HepG2 (cell line): ENCODE data around the gene CTLA4. TPM values are rescaled to one million over a fixed set of nuclear protein-coding genes. Genes with fewer than 3 reads are reported as not detected.

Source experiments
- ATAC-seq: fragments of 200-7000 bp; cut with Tn5 transposase; 3 replicates; pipeline ENCODE4 v1.9.1; 2020; ENCODE audit warnings: mild to moderate bottlenecking, moderate library complexity
- BruUV-seq: library from RNA; stranded (reverse); fragments of 400-500 nt; replicated peaks from 2 replicates; lab custom pipeline; 2021; lab: Mats Ljungman, UMichigan
- CTCF ChIA-PET: fragments of 300-600 bp; formaldehyde crosslinking; extraction: SDS; loops from one replicate; lab custom pipeline; 2021; ENCODE audit warnings: low total read pairs, inconsistent platforms, low intra/inter-chr PET ratio; lab: Yijun Ruan, JAX
- POLR2A ChIA-PET: fragments of 350-600 bp; sonication (Branson Sonifier 250); formaldehyde crosslinking; loops from one replicate; lab custom pipeline; 2020; ENCODE audit warnings: antibody characterized with exemption, inconsistent platforms; lab: Yijun Ruan, JAX
- DNase-seq: peaks from one replicate; pipeline ENCODE4 v3.0.0-alpha.2; 2015; ENCODE audit warnings: low spot score
- FAIRE-seq: peaks from 3 replicates; lab custom pipeline; 2011; peaks lifted over from hg19 to GRCh38; lab: Jason Lieb, UNC
- H2AFZ ChIP-seq: one replicate; pipeline ENCODE4 v1.6.1; 2011; ENCODE audit warnings: low read length, inconsistent platforms
- H3K27ac ChIP-seq: fragments of 300-600 bp; 3 replicates; pipeline ENCODE4 v1.8.0; 2011; ENCODE audit warnings: mixed run types, mild to moderate bottlenecking, mixed read lengths, low read length, inconsistent platforms; ENCODE audit not compliant: insufficient read depth; ENCODE audit errors: extremely low read length
- H3K27me3 ChIP-seq, 2 experiments: fragments of 200-600 bp in 1 of 2; 2 replicates in 1 of 2; 3 replicates in 1 of 2; pipeline versions ENCODE4 v1.6.0 to v1.8.0; 2011; ENCODE audit warnings: low read length in 2 of 2, mild to moderate bottlenecking in 2 of 2, moderate library complexity in 2 of 2, inconsistent platforms in 1 of 2; ENCODE audit not compliant: insufficient read depth in 2 of 2, control insufficient read depth in 1 of 2
- H3K36me3 ChIP-seq, 2 experiments: fragments of 200-600 bp in 1 of 2; replicated peaks in 1 of 2; 2 replicates in 1 of 2; 3 replicates in 1 of 2; pipeline versions ENCODE4 v1.5.1 to v1.8.0; 2011; ENCODE audit warnings: low read length in 2 of 2, inconsistent platforms in 1 of 2; ENCODE audit not compliant: insufficient read depth in 2 of 2, control insufficient read depth in 1 of 2
- H3K4me1 ChIP-seq: 2 replicates; pipeline ENCODE4 v1.5.1; 2012; ENCODE audit warnings: low read length, inconsistent platforms; ENCODE audit not compliant: insufficient read depth
- H3K4me2 ChIP-seq: 2 replicates; pipeline ENCODE4 v1.6.0; 2011; ENCODE audit warnings: low read depth, low read length, inconsistent platforms
- H3K4me3 ChIP-seq, 3 experiments: fragments of 200-600 bp in 1 of 3; sonication (generic), shearing (Covaris generic) in 1 of 3; replicated peaks in 1 of 3; 2 replicates each; pipeline ENCODE4 v1.5.1; 2011 to 2016; ENCODE audit warnings: low read length in 3 of 3, inconsistent platforms in 2 of 3, low read depth in 2 of 3, mild to moderate bottlenecking in 2 of 3, control low read depth in 1 of 3, mixed read lengths in 1 of 3; ENCODE audit not compliant: insufficient read depth in 1 of 3
- H3K79me2 ChIP-seq: one replicate; pipeline ENCODE4 v1.6.1; 2011; ENCODE audit warnings: low read length, inconsistent platforms; ENCODE audit not compliant: insufficient read depth
- H3K9ac ChIP-seq: 2 replicates; pipeline ENCODE4 v1.6.0; 2011; ENCODE audit warnings: mild to moderate bottlenecking, low read depth, low read length, inconsistent platforms; ENCODE audit not compliant: insufficient read depth
- H3K9me3 ChIP-seq: 2 replicates; pipeline ENCODE4 v1.5.1; 2012; ENCODE audit warnings: mild to moderate bottlenecking, low read length
- H4K20me1 ChIP-seq: 2 replicates; pipeline ENCODE4 v1.6.0; 2011; ENCODE audit warnings: inconsistent platforms, mild to moderate bottlenecking, low read length, moderate library complexity; ENCODE audit not compliant: insufficient read depth
- ARID3A ChIP-seq: IDR thresholded peaks from 2 replicates; pipeline ENCODE4 v1.6.1; 2012; ENCODE audit warnings: low read depth, low read length, improper control_type of control experiment
- HBP1 ChIP-seq: IDR thresholded peaks from 2 replicates; pipeline ENCODE4 v1.6.1; 2016; ENCODE audit warnings: low read depth, control low read depth
- IRF9 ChIP-seq: sonication (generic); formaldehyde crosslinking; IDR thresholded peaks from 2 replicates; pipeline ENCODE4 v1.8.0; 2022; ENCODE audit warnings: missing genetic modification reagents, mild to moderate bottlenecking, borderline replicate concordance
- PLRG1 ChIP-seq: fragments of 450-650 bp; conservative IDR thresholded peaks from 2 replicates; pipeline ENCODE4 v1.6.1; 2016
- SIX4 ChIP-seq: sonication (generic); formaldehyde crosslinking; IDR thresholded peaks from 2 replicates; pipeline ENCODE4 v1.4.0; 2020; ENCODE audit warnings: missing genetic modification reagents
- ZFYVE20 ChIP-seq: sonication (generic); formaldehyde crosslinking; IDR thresholded peaks from 2 replicates; pipeline ENCODE4 v1.8.0; 2023; ENCODE audit warnings: low read depth, mild to moderate bottlenecking, moderate library complexity, missing genetic modification reagents, borderline replicate concordance
- ZNF282 ChIP-seq: fragments of 450-650 bp; IDR thresholded peaks from 2 replicates; pipeline ENCODE4 v1.6.1; 2018; ENCODE audit not compliant: partially characterized antibody
- ZNF550 ChIP-seq: sonication (generic); formaldehyde crosslinking; IDR thresholded peaks from 2 replicates; pipeline ENCODE4 v1.4.0; 2020; ENCODE audit warnings: mild to moderate bottlenecking, missing genetic modification reagents, borderline replicate concordance
- ZNF605 ChIP-seq: sonication (generic); formaldehyde crosslinking; IDR thresholded peaks from 2 replicates; pipeline ENCODE4 v1.8.0; 2022; ENCODE audit warnings: mild to moderate bottlenecking, missing genetic modification reagents
- ZNF674 ChIP-seq: sonication (generic); formaldehyde crosslinking; IDR thresholded peaks from 2 replicates; pipeline ENCODE4 v1.5.0; 2020; ENCODE audit warnings: low read depth, mild to moderate bottlenecking, missing genetic modification reagents
- ZNF7 ChIP-seq: IDR thresholded peaks from 2 replicates; pipeline ENCODE4 v1.6.1; 2016; ENCODE audit warnings: missing biosample characterization, missing genetic modification reagents
- ZNF775 ChIP-seq: sonication (generic); formaldehyde crosslinking; IDR thresholded peaks from 2 replicates; pipeline ENCODE4 v1.4.0; 2020; ENCODE audit warnings: missing genetic modification reagents, mild to moderate bottlenecking, moderate library complexity, borderline replicate concordance
- ZNF780A ChIP-seq: sonication (generic); formaldehyde crosslinking; IDR thresholded peaks from 2 replicates; pipeline ENCODE4 v1.8.0; 2022; ENCODE audit warnings: mild to moderate bottlenecking, missing genetic modification reagents, moderate library complexity
- WGBS: methylation state at CpG from one replicate; pipeline ENCODE4 v1.1.6; 2017; ENCODE audit warnings: low lambda C conversion rate; 5-methylcytosine and 5-hydroxymethylcytosine counted together
- in situ Hi-C: cut with HindIII; loops from 2 replicates; pipeline ENCODE4 v1.10.0; 2017; ENCODE audit warnings: low pct_unique_long_range_greater_than_20kb; ENCODE audit not compliant: extremely low pct_ligation_motif_present
- intact Hi-C: fragments of 100-400 bp; cut with micrococcal nuclease; formaldehyde crosslinking; loops from one replicate; pipeline ENCODE4 v1.10.0; 2022; ENCODE audit not compliant: unreplicated experiment
- polyA plus RNA-seq, 8 experiments: library from polyadenylated mRNA; depleted of rRNA in 3 of 8; stranded (reverse) in 7 of 8; unstranded in 1 of 8; fragments of >200 nt; fragmentation: Illumina TruSeq in 4 of 8; extraction: Trizol in 4 of 8; gene quantifications; 2 replicates each; pipeline versions ENCODE4 v1.2.1 to v1.2.3, GENCODE V29; 2011 to 2016; ENCODE audit warnings: low read depth in 4 of 8, missing spikeins in 1 of 8, mixed read lengths in 1 of 8; ENCODE audit not compliant: insufficient read depth in 1 of 8
- total RNA-seq, 5 experiments: library from RNA; depleted of rRNA; stranded (reverse); fragments of >200 nt; fragmentation: Illumina TruSeq; extraction: Trizol; gene quantifications; 2 replicates each; pipeline ENCODE4 v1.2.3, GENCODE V29; 2016; ENCODE audit warnings: low read depth in 1 of 5

Gene CTLA4
- total and polyA plus RNA-seq, 2 of the 13 experiments (the other 11 are each of a cell fraction or from before 2014, with no cell fraction given), result 0.16 TPM; not detected in 1

- H3K4me2 ChIP-seq, result no peak overlapping the region
- in situ Hi-C loops, result no loop called here
- H3K27me3 ChIP-seq, result peaks cover 4 to 31% of the 10 kb centered on the region in 2 experiments; a peak in 2 of 5 replicates
- DNase-seq (no peak), ATAC-seq (no peak), FAIRE-seq (no peak)
- H2AFZ ChIP-seq, result no peak overlapping the region
- no peaks in the 10 kb centered on the region for H3K36me3 ChIP-seq
- intact Hi-C loops, result no loop called here
- no peaks in the 10 kb centered on the region for H3K4me1 ChIP-seq
- TF ChIP-seq ZNF780A (CRISPR knock-in tag) (no peak), ZNF775 (CRISPR knock-in tag) (no peak)
- H3K9me3 ChIP-seq, result no peaks in the 10 kb centered on the region
- WGBS, result 50% methylated on average over 19 of the region's 19 CpGs
- H3K27ac ChIP-seq, result no peak overlapping the region
- no peaks in the 10 kb centered on the region for H3K79me2 ChIP-seq
- no peak overlapping the region for H3K9ac ChIP-seq
- POLR2A ChIA-PET, result no interaction called here
- no TSS peak for BruUV-seq
- CTCF ChIA-PET, result no interaction called here
- no peaks in the 10 kb centered on the region for H4K20me1 ChIP-seq
- H3K4me3 ChIP-seq, result no peak overlapping the region
Observed at GRCh38 chr2:203835892-203836800, 31.4 kb upstream of the CTLA4 start.

- H3K4me2 ChIP-seq, result no peak overlapping the region
- ChIA-PET CTCF (no interaction called here), POLR2A (no interaction called here)
- H3K79me2 ChIP-seq, result no peaks in the 10 kb centered on the region
- no peak overlapping the region for H3K9ac ChIP-seq
- H3K27ac ChIP-seq, result no peak overlapping the region
- no peaks in the 10 kb centered on the region for H3K4me1 ChIP-seq
- no peak for ATAC-seq
- FAIRE-seq, result no peak
- WGBS, result 45% methylated on average over 5 of the region's 5 CpGs
- H2AFZ ChIP-seq, result no peak overlapping the region
- DNase-seq, result no peak
- intact Hi-C loops (no loop called here), in situ Hi-C loops (no loop called here)
- peaks cover 2 to 20% of the 10 kb centered on the region in 2 experiments; a peak in 2 of 5 replicates for H3K27me3 ChIP-seq
- no TSS peak for BruUV-seq
- H4K20me1 ChIP-seq, result no peaks in the 10 kb centered on the region
- no peaks in the 10 kb centered on the region for H3K36me3 ChIP-seq
- H3K4me3 ChIP-seq, result no peak overlapping the region
- H3K9me3 ChIP-seq, result no peaks in the 10 kb centered on the region
- TF ChIP-seq ZNF282 (no peak), SIX4 (CRISPR knock-in tag) (no peak), IRF9 (CRISPR knock-in tag) (no peak), ZNF605 (CRISPR knock-in tag) (no peak), ARID3A (no peak), HBP1 (CRISPR knock-in tag) (no peak), ZFYVE20 (no peak), ZNF674 (CRISPR knock-in tag) (no peak), PLRG1 (no peak), ZNF550 (CRISPR knock-in tag) (no peak), ZNF7 (CRISPR knock-in tag) (no peak)
Observed at GRCh38 chr2:203840655-203841205, 26.8 kb upstream of the CTLA4 start.
